Measurements from ENCODE around the gene SLC4A8. TPM values are rescaled to one million over a fixed set of nuclear protein-coding genes. Genes with fewer than 3 reads are reported as not detected.

Gene SLC4A8
- total RNA-seq, 1 donor from 2014 or later = 18.5 TPM

GRCh38 chr12:51381226-51382079 lies 43.2 kb upstream of the SLC4A8 start:
- H3K27ac Mint-ChIP-seq = peak overlapping the region; percentile 43
- H3K36me3 Mint-ChIP-seq = peaks cover 7% of the 10 kb centered on the region
- DNase-seq (ENCODE audit: extremely low spot score, unreplicated experiment) = no peak
- no peaks in the 10 kb centered on the region for H3K9me3 Mint-ChIP-seq
- peaks cover 25% of the 10 kb centered on the region for H3K4me1 Mint-ChIP-seq (ENCODE audit: unreplicated experiment)
- H3K27me3 Mint-ChIP-seq = no peaks in the 10 kb centered on the region
- no peak overlapping the region for H3K4me3 Mint-ChIP-seq
- no peak for TF ChIP-seq CTCF (conservative IDR thresholded peaks at IDR 0.05)

GRCh38 chr12:51382173-51382572 lies 42.5 kb upstream of the SLC4A8 start:
- Mint-ChIP-seq H3K36me3 (peaks cover 7% of the 10 kb centered on the region), H3K27ac (peak overlapping the region; percentile 22), H3K4me1 (ENCODE audit: unreplicated experiment) (peaks cover 29% of the 10 kb centered on the region), H3K27me3 (no peaks in the 10 kb centered on the region), H3K9me3 (no peaks in the 10 kb centered on the region), H3K4me3 (no peak overlapping the region)
- no peak for DNase-seq (ENCODE audit: extremely low spot score, unreplicated experiment)
- TF ChIP-seq CTCF (conservative IDR thresholded peaks at IDR 0.05) = no peak

- no peak overlapping the region for H3K27ac Mint-ChIP-seq
- peaks cover 27% of the 10 kb centered on the region for H3K4me1 Mint-ChIP-seq (ENCODE audit: unreplicated experiment)
- no peak for DNase-seq (ENCODE audit: extremely low spot score, unreplicated experiment)
- no peaks in the 10 kb centered on the region for H3K9me3 Mint-ChIP-seq
- no peaks in the 10 kb centered on the region for H3K36me3 Mint-ChIP-seq
- no peak overlapping the region for H3K4me3 Mint-ChIP-seq
- no peak for TF ChIP-seq CTCF (conservative IDR thresholded peaks at IDR 0.05)
- no peaks in the 10 kb centered on the region for H3K27me3 Mint-ChIP-seq
Observed at GRCh38 chr12:51383269-51383905, 41.2 kb upstream of the SLC4A8 start.

GRCh38 chr12:51386351-51386750 lies 38.3 kb upstream of the SLC4A8 start:
- Mint-ChIP-seq H3K27ac (peak overlapping the region; percentile 53), H3K4me3 (peak overlapping the region; percentile 60), H3K4me1 (ENCODE audit: unreplicated experiment) (peaks cover 36% of the 10 kb centered on the region)

More at GRCh38 chr12:51386351-51386750, 38.3 kb upstream of the SLC4A8 start:
- Mint-ChIP-seq H3K27me3 (peaks cover 11% of the 10 kb centered on the region), H3K36me3 (no peaks in the 10 kb centered on the region), H3K9me3 (no peaks in the 10 kb centered on the region)
- no peak for DNase-seq (ENCODE audit: extremely low spot score, unreplicated experiment)
- no peak for TF ChIP-seq CTCF (conservative IDR thresholded peaks at IDR 0.05)

Data from type B pancreatic cell (in vitro differentiated cells).